HG03066 (cell line): ENCODE data around the gene TSSK2.

ENCODE experiments used
- ATAC-seq: cut with Tn5 transposase; IDR thresholded peaks from one replicate; pipeline ENCODE4 v1.9.1; 2021; ENCODE audit warnings: low read depth; ENCODE audit not compliant: unreplicated experiment

TSSK2 gene

GRCh38 chr22:19122752-19123492 lies 8.2 kb upstream of the TSSK2 start:
- no peak for ATAC-seq

- ATAC-seq = no peak
These were observed 7.2 kb upstream of the TSSK2 start for GRCh38 chr22:19123936-19124335.

- ATAC-seq = no peak
These were observed 6.7 kb upstream of the TSSK2 start for GRCh38 chr22:19124377-19124776.

GRCh38 chr22:19125011-19125410 lies 6.1 kb upstream of the TSSK2 start:
- ATAC-seq = no peak

- ATAC-seq = no peak
These were observed 5.4 kb upstream of the TSSK2 start for GRCh38 chr22:19125474-19126308.

- no peak for ATAC-seq
These were observed 4.5 kb upstream of the TSSK2 start for GRCh38 chr22:19126309-19127273.

- ATAC-seq = no peak
These were observed 3.6 kb upstream of the TSSK2 start for GRCh38 chr22:19127329-19128008.

GRCh38 chr22:19128009-19128401 lies 3.1 kb upstream of the TSSK2 start:
- no peak for ATAC-seq

GRCh38 chr22:19128946-19129727 lies 2.0 kb upstream of the TSSK2 start:
- ATAC-seq = no peak

- no peak for ATAC-seq
These were observed 1.2 kb upstream of the TSSK2 start for GRCh38 chr22:19129871-19130270.

GRCh38 chr22:19131685-19132015 lies 542 bp downstream of the TSSK2 start:
- no peak for ATAC-seq

- ATAC-seq = no peak
These were observed 1.0 kb downstream of the TSSK2 start for GRCh38 chr22:19132153-19132552.

GRCh38 chr22:19132693-19133400 lies 1.7 kb downstream of the TSSK2 start:
- no peak for ATAC-seq

GRCh38 chr22:19133561-19133960 lies 2.5 kb downstream of the TSSK2 start:
- no peak for ATAC-seq

GRCh38 chr22:19134176-19134831 lies 3.2 kb downstream of the TSSK2 start:
- no peak for ATAC-seq

GRCh38 chr22:19134874-19135273 lies 3.8 kb downstream of the TSSK2 start:
- ATAC-seq = no peak

GRCh38 chr22:19136915-19137314 lies 5.8 kb downstream of the TSSK2 start:
- no peak for ATAC-seq

GRCh38 chr22:19137384-19138216 lies 6.5 kb downstream of the TSSK2 start:
- ATAC-seq = no peak
